ENCODE data around the gene SLC13A1. TPM values are rescaled to one million over a fixed set of nuclear protein-coding genes. Genes with fewer than 3 reads are reported as not detected.

The SLC13A1 gene
- total RNA-seq, 1 experiment from 2014 or later, result 0.14 TPM

GRCh38 chr7:123210986-123211385 lies 11.2 kb upstream of the SLC13A1 start:
- Histone ChIP-seq H3K4me3 (peak overlapping the region; percentile 41), H3K36me3 (no peaks in the 10 kb centered on the region), H3K9me3 (replicated peaks) (peaks cover 20% of the 10 kb centered on the region; the same call in 1 of the 2 replicates), H3K4me1 (peaks cover 12% of the 10 kb centered on the region), H3K27me3 (no peaks in the 10 kb centered on the region), H3K27ac (peak overlapping the region; percentile 63)
- peak; percentile 72 to 76 for DNase-seq

DNA sequence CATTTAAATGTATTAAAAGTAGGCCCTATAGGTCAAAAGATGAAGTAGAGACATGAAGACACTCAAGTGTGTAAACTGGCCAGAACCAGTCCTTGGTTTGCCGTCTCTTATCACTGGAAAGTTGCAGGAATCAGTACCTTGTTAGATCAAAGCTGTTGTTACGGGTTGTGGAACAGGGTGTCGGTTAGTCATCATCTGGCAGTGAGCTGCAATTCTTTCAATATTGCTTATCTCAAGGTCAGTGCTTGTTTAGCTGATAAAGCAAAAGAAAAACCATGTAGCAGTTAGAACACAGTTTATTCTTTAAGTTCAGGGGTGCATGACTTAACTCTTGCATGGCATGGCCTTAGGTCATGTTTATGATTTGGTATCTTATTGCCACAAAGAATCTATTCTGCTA lies 10.0 kb upstream of the SLC13A1 start:
- Histone ChIP-seq H3K27me3 (no peaks in the 10 kb centered on the region), H3K36me3 (no peaks in the 10 kb centered on the region), H3K4me1 (peaks cover 13% of the 10 kb centered on the region), H3K9me3 (replicated peaks) (peaks cover 14% of the 10 kb centered on the region; the same call in 1 of the 2 replicates), H3K4me3 (no peak overlapping the region), H3K27ac (no peak overlapping the region)
- no peak for DNase-seq

GRCh38 chr7:123208793-123209192 lies 9.0 kb upstream of the SLC13A1 start:
- H3K27me3 ChIP-seq, result no peaks in the 10 kb centered on the region
- DNase-seq, result peak in 1 of 2 experiments; percentile 24
- H3K36me3 ChIP-seq, result no peaks in the 10 kb centered on the region
- peaks cover 22% of the 10 kb centered on the region for H3K4me1 ChIP-seq
- no peak overlapping the region for H3K27ac ChIP-seq
- H3K9me3 ChIP-seq (replicated peaks), result peaks cover 9% of the 10 kb centered on the region; the same call in 1 of the 2 replicates
- H3K4me3 ChIP-seq, result no peak overlapping the region

DNA sequence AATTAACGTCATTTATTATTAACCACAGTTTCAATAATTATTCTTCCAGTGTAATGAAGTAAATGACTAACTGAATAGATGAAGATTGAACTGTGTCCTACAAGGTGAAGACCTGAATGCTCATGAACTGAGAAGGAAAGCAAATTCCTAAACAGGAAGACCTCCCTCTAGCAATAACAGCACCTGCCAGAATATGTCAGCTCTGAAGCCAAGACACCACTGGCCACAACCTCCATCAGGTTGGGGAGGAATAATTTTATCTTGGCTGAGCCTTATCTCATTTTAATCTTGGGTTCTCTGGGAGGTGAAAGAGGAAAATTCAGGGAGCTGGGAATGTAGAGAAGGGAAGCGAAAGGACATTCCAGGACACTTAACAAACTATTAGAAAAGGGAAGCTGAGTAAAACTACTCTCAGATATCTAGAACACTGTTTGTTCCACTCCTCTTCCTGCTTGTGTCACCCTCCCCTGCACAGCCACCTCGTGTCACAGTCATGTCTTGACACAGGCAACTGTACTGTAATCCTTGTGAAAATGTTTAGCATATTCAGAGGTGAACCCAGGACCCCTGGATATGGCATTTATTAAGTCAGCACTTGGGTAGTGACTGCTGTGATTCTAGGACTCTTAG lies 4.6 kb upstream of the SLC13A1 start:
- Histone ChIP-seq H3K36me3 (no peaks in the 10 kb centered on the region), H3K9me3 (replicated peaks) (no peaks in the 10 kb centered on the region), H3K27me3 (no peaks in the 10 kb centered on the region), H3K4me1 (peaks cover 33% of the 10 kb centered on the region), H3K27ac (peak overlapping the region; percentile 55), H3K4me3 (no peak overlapping the region)
- DNase-seq, result peak; percentile 69 to 84

GRCh38 chr7:123201901-123202300 lies 2.1 kb upstream of the SLC13A1 start:
- Histone ChIP-seq H3K4me1 (peaks cover 39% of the 10 kb centered on the region), H3K9me3 (replicated peaks) (0 out of 2 replicates have a peak, but pooled peaks cover 3% of the 10 kb centered on the region), H3K27me3 (no peaks in the 10 kb centered on the region), H3K36me3 (no peaks in the 10 kb centered on the region), H3K4me3 (no peak overlapping the region), H3K27ac (peak overlapping the region; percentile 41)
- DNase-seq, result peak in 1 of 2 experiments; percentile 39

- no peaks in the 10 kb centered on the region for H3K27me3 ChIP-seq
- H3K9me3 ChIP-seq (replicated peaks), result 0 out of 2 replicates have a peak, but pooled peaks cover 3% of the 10 kb centered on the region
- H3K27ac ChIP-seq, result no peak overlapping the region
- no peak for DNase-seq
- no peak overlapping the region for H3K4me3 ChIP-seq
- H3K36me3 ChIP-seq, result no peaks in the 10 kb centered on the region
- H3K4me1 ChIP-seq, result peaks cover 30% of the 10 kb centered on the region
Measured at GRCh38 chr7:123198668-123199652, 809 bp downstream of the SLC13A1 start.

DNA sequence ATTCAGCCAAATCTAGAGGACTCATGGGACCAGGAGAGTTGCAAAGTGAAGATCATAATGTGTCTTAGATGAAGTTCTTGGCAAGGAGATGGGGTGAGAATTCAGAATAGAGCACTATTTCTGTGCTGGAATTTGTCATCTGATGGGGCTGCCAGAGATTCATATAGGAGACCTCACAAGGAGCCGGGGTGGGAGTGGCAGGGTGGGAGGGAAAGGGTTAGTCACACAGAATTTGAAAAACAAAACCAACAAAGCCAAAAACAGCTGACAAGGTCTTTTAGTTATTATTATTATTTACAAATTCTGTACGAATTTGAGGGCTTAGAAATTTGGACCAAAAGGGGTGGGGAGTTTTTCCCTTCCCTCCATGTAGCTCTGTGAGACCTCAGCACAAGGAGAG lies 1.7 kb downstream of the SLC13A1 start:
- 0 out of 2 replicates have a peak, but pooled peaks cover 3% of the 10 kb centered on the region for H3K9me3 ChIP-seq (replicated peaks)

GRCh38 chr7:123193235-123193634 lies 6.5 kb downstream of the SLC13A1 start:
- H3K4me1 ChIP-seq, result peaks cover 19% of the 10 kb centered on the region
- no peaks in the 10 kb centered on the region for H3K36me3 ChIP-seq
- H3K27me3 ChIP-seq, result no peaks in the 10 kb centered on the region
- DNase-seq, result no peak
- no peak overlapping the region for H3K4me3 ChIP-seq
- H3K27ac ChIP-seq, result no peak overlapping the region
- 0 out of 2 replicates have a peak, but pooled peaks cover 3% of the 10 kb centered on the region for H3K9me3 ChIP-seq (replicated peaks)

More for the DNA sequence above, 1.7 kb downstream of the SLC13A1 start:
- peaks cover 24% of the 10 kb centered on the region for H3K4me1 ChIP-seq
- H3K27me3 ChIP-seq, result no peaks in the 10 kb centered on the region
- H3K36me3 ChIP-seq, result no peaks in the 10 kb centered on the region
- DNase-seq, result peak in 1 of 2 experiments; percentile 25
- H3K4me3 ChIP-seq, result no peak overlapping the region
- no peak overlapping the region for H3K27ac ChIP-seq

GRCh38 chr7:123191132-123191531 lies 8.6 kb downstream of the SLC13A1 start:
- Histone ChIP-seq H3K27me3 (no peaks in the 10 kb centered on the region), H3K36me3 (no peaks in the 10 kb centered on the region), H3K9me3 (replicated peaks) (no peaks in the 10 kb centered on the region), H3K4me3 (no peak overlapping the region), H3K4me1 (peaks cover 13% of the 10 kb centered on the region), H3K27ac (no peak overlapping the region)
- DNase-seq, result no peak

GRCh38 chr7:123190109-123190831 lies 9.5 kb downstream of the SLC13A1 start:
- Histone ChIP-seq H3K4me3 (no peak overlapping the region), H3K27ac (no peak overlapping the region), H3K27me3 (no peaks in the 10 kb centered on the region), H3K9me3 (replicated peaks) (peaks cover 2% of the 10 kb centered on the region; the same call in 1 of the 2 replicates), H3K4me1 (peaks cover 13% of the 10 kb centered on the region), H3K36me3 (no peaks in the 10 kb centered on the region)
- DNase-seq, result peak in 1 of 2 experiments; percentile 25

DNA sequence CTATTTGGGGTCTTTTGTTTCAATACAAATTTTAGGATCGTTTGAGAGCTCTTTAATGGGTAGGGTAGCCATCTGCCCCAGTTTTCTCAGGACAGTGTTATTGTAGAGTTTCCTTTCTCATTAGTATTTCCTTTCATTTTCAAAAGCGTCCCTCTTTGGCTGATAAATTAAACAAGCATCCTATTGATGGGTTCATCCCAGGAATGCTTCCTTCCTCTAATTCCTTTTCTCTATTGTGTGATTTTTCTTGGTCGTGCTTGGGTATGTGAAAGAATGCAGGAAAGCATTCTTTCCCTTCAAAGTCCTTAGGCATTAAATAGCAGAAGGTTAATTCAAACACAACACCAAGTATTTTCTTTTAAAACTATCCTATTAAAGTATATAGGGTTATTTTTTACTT lies 14.0 kb downstream of the SLC13A1 start:
- Histone ChIP-seq H3K9me3 (replicated peaks) (peaks cover 6% of the 10 kb centered on the region; the same call in 1 of the 2 replicates), H3K36me3 (no peaks in the 10 kb centered on the region), H3K4me3 (no peak overlapping the region), H3K4me1 (peaks cover 21% of the 10 kb centered on the region), H3K27ac (no peak overlapping the region), H3K27me3 (no peaks in the 10 kb centered on the region)
- DNase-seq, result no peak

GRCh38 chr7:123184271-123184670 lies 15.5 kb downstream of the SLC13A1 start:
- no peak overlapping the region for H3K4me3 ChIP-seq
- H3K9me3 ChIP-seq (replicated peaks), result peaks cover 6% of the 10 kb centered on the region
- H3K36me3 ChIP-seq, result no peaks in the 10 kb centered on the region
- peak in 1 of 2 experiments; percentile 26 for DNase-seq
- H3K27me3 ChIP-seq, result no peaks in the 10 kb centered on the region
- H3K27ac ChIP-seq, result no peak overlapping the region
- peaks cover 12% of the 10 kb centered on the region for H3K4me1 ChIP-seq

DNA sequence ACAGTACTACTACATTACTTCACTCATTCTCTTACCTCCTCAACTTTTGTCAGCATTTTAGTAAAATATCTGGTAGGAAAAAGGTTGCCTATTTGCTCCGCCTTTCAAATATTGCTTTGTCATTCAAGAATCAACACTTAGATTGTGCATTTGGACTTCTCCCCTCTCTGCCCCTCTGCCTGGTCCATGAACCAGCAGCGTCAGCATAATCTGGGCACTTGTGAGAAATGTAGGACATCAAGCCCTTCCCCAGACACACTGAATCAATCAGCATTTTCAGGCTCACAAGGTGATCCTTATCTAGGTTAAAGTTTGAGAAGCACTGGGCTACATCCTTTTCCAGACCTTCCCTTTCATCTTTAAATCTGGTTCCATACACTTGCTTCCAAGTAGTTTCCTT lies 16.3 kb downstream of the SLC13A1 start:
- Histone ChIP-seq H3K4me1 (peaks cover 12% of the 10 kb centered on the region), H3K36me3 (no peaks in the 10 kb centered on the region), H3K27me3 (no peaks in the 10 kb centered on the region), H3K27ac (no peak overlapping the region), H3K9me3 (replicated peaks) (peaks cover 6% of the 10 kb centered on the region), H3K4me3 (no peak overlapping the region)
- no peak for DNase-seq

- H3K4me3 ChIP-seq, result no peak overlapping the region
- H3K36me3 ChIP-seq, result no peaks in the 10 kb centered on the region
- no peak for DNase-seq
- H3K27me3 ChIP-seq, result no peaks in the 10 kb centered on the region
- no peak overlapping the region for H3K27ac ChIP-seq
- H3K9me3 ChIP-seq (replicated peaks), result no peaks in the 10 kb centered on the region; the same call in 1 of the 2 replicates
- no peaks in the 10 kb centered on the region for H3K4me1 ChIP-seq
Measured at GRCh38 chr7:123177442-123177841, 22.3 kb downstream of the SLC13A1 start.
